Measurements from ENCODE around the gene PIP5K1B.

The PIP5K1B gene

DNA sequence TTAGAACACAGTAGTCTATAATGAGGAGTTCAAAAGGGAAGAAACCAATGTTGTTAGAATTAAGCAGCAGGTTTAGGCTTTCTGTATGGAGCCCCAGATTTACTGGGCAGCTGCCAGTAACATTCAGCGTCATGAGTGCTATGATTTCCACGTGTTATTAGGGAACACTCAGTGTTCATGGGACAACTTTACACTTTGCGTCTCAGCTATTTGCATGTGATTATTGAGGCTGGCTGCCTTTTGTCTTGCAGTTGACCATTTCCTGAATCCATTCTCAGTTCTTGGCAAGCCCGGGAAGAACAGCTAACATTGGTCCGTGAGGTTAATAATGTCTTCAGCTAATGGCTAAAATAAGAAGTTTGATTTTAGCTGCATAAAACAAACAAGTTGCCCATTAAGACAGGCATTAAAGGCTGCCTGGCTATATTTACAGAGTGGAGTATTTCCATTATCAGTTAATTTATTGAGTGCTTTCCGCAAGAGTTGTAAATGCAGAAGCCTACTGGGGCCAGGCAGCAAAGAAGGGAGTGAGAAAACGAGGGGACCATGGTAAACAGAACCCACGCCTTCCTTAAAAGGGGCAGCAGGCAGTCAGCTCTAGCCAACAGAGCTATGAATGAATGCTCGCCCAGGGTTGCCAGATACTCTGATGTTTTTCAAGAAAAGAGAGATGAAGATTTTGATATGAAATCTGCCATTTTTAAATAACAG is 120.9 kb downstream of the PIP5K1B start:
- H3K9ac ChIP-seq (ENCODE audit: insufficient read length, low read depth): no peak overlapping the region
- H3K27me3 ChIP-seq (ENCODE audit: insufficient read depth, insufficient read length): no peaks in the 10 kb centered on the region
- H3K9me3 ChIP-seq (ENCODE audit: insufficient read depth, low read length): no peaks in the 10 kb centered on the region
- no peak overlapping the region for H3K4me3 ChIP-seq (ENCODE audit: insufficient read length, low read depth)
- peaks cover 5% of the 10 kb centered on the region for H3K4me1 ChIP-seq (ENCODE audit: insufficient read depth, insufficient read length)
- no peaks in the 10 kb centered on the region for H3K36me3 ChIP-seq (ENCODE audit: insufficient read depth, insufficient read length, low read length)
- TF ChIP-seq SUZ12 (IDR thresholded peaks at IDR 0.05; ENCODE audit: extremely low read depth, insufficient read depth, insufficient read length) (no peak), YY1 (IDR thresholded peaks at IDR 0.05; ENCODE audit: insufficient read depth, insufficient read length) (no peak), ZNF274 (IDR thresholded peaks at IDR 0.05; ENCODE audit: low read depth, low read length) (no peak)
- DNase-seq (ENCODE audit: low read depth, low spot score): peak; percentile 30

DNA sequence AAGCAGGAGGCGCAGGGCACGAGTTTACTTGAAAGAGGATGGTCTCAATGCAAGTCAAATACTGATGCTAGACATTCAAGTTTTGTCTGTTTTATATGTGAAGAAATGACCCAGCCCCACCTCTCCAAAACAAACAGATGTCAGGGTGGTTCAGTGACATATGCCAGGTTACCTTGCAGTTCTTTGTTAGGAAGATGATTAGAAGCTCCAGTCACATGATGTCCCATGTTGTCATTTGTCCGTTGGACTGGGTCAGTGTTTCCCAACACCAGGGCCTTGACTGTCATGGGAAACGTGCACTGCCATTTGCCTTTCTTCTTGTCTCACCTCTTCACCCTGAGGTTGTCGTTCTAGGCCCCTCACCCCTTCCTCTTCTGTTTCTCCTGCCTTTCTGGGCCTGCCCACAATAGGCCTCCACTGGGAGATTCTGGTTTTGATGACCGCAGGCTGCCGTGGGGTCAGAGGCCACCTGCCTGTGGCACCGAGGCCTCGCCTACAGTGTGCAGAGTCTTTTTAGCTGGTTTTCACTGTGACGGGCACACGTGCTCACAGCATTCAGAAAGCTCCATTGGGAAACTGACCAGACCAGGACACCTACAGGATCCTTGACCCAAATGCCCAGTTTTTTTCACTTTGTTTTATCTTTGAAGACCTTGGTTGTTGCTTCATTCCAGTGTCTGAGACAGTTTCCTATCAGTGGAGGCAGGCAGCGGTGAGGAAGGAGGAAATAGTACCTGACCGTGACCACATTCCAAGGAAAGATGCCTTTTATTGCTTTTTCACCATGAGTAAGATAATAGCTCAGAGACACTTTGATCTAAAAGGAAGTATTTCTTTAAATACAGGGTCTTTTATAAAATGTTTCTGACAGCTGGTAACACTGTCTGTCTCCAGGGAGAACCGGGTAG is 123.1 kb downstream of the PIP5K1B start:
- no peak overlapping the region for H3K9ac ChIP-seq (ENCODE audit: insufficient read length, low read depth)
- H3K36me3 ChIP-seq (ENCODE audit: insufficient read depth, insufficient read length, low read length): no peaks in the 10 kb centered on the region
- H3K27me3 ChIP-seq (ENCODE audit: insufficient read depth, insufficient read length): no peaks in the 10 kb centered on the region
- TF ChIP-seq SUZ12 (IDR thresholded peaks at IDR 0.05; ENCODE audit: extremely low read depth, insufficient read depth, insufficient read length): no peak
- no peak for TF ChIP-seq ZNF274 (IDR thresholded peaks at IDR 0.05; ENCODE audit: low read depth, low read length)
- no peak for TF ChIP-seq YY1 (IDR thresholded peaks at IDR 0.05; ENCODE audit: insufficient read depth, insufficient read length)
- DNase-seq (ENCODE audit: low read depth, low spot score): no peak
- peaks cover 5% of the 10 kb centered on the region for H3K4me1 ChIP-seq (ENCODE audit: insufficient read depth, insufficient read length)
- H3K4me3 ChIP-seq (ENCODE audit: insufficient read length, low read depth): no peak overlapping the region
- H3K9me3 ChIP-seq (ENCODE audit: insufficient read depth, low read length): no peaks in the 10 kb centered on the region

DNA sequence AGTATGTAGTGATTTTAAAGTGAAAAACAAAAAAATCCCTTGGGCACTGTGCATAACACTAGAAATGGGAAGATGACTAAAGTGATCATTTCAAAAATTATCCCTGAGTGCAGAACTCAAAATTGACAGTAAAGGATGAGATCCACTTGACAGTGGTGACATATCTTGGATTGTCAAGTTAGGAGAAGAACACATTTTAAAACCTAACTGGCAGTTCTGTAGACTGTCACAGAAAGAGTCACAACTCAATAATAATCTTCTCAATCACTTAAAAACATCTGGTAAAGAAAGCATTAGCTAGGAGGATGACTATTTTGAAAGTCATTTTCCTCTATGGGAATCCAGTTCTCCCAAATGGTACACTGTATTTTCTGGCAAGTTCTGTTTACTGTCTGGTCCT is 127.1 kb downstream of the PIP5K1B start:
- Histone ChIP-seq H3K9me3 (ENCODE audit: insufficient read depth, low read length) (no peaks in the 10 kb centered on the region), H3K9ac (ENCODE audit: insufficient read length, low read depth) (no peak overlapping the region), H3K4me1 (ENCODE audit: insufficient read depth, insufficient read length) (no peaks in the 10 kb centered on the region), H3K4me3 (ENCODE audit: insufficient read length, low read depth) (no peak overlapping the region), H3K27me3 (ENCODE audit: insufficient read depth, insufficient read length) (no peaks in the 10 kb centered on the region), H3K36me3 (ENCODE audit: insufficient read depth, insufficient read length, low read length) (no peaks in the 10 kb centered on the region)
- no peak for TF ChIP-seq YY1 (IDR thresholded peaks at IDR 0.05; ENCODE audit: insufficient read depth, insufficient read length)
- TF ChIP-seq ZNF274 (IDR thresholded peaks at IDR 0.05; ENCODE audit: low read depth, low read length): no peak
- no peak for TF ChIP-seq SUZ12 (IDR thresholded peaks at IDR 0.05; ENCODE audit: extremely low read depth, insufficient read depth, insufficient read length)
- DNase-seq (ENCODE audit: low read depth, low spot score): no peak

DNA sequence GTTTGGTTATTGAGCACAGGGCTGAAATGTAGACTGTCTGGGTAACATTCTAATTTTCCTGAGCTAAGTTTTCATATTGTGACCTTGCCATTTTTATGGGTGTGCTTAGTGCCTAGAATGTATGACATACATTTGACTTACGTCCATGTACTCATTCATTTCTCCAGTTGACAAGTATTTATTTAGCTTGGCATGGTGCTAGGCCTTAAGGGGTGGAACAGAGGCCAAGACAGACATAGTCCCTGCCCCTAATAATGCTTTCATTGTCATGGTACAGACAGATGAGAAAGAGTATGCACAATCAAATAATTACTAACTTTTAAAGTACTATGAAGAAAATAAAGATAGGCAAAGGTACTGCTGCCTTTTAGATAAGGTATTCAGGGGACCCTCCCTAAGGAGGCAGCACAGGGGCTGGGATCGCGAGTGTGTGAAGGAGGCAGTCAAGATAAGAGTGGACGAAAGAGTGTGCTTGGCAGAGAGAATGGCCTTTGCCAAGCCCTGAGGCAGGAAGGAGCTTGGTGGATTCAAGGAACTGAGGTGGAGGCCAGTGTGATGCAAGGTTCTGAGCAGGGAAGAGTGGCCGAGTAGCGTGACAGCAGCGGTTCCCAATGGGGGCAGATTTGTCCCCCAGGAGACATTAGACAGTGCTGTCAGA is 128.0 kb downstream of the PIP5K1B start:
- Histone ChIP-seq H3K4me1 (ENCODE audit: insufficient read depth, insufficient read length) (no peaks in the 10 kb centered on the region), H3K27me3 (ENCODE audit: insufficient read depth, insufficient read length) (no peaks in the 10 kb centered on the region), H3K9me3 (ENCODE audit: insufficient read depth, low read length) (no peaks in the 10 kb centered on the region), H3K36me3 (ENCODE audit: insufficient read depth, insufficient read length, low read length) (no peaks in the 10 kb centered on the region), H3K4me3 (ENCODE audit: insufficient read length, low read depth) (no peak overlapping the region), H3K9ac (ENCODE audit: insufficient read length, low read depth) (no peak overlapping the region)
- no peak for DNase-seq (ENCODE audit: low read depth, low spot score)
- TF ChIP-seq YY1 (IDR thresholded peaks at IDR 0.05; ENCODE audit: insufficient read depth, insufficient read length): no peak
- TF ChIP-seq ZNF274 (IDR thresholded peaks at IDR 0.05; ENCODE audit: low read depth, low read length): no peak
- no peak for TF ChIP-seq SUZ12 (IDR thresholded peaks at IDR 0.05; ENCODE audit: extremely low read depth, insufficient read depth, insufficient read length)

DNA sequence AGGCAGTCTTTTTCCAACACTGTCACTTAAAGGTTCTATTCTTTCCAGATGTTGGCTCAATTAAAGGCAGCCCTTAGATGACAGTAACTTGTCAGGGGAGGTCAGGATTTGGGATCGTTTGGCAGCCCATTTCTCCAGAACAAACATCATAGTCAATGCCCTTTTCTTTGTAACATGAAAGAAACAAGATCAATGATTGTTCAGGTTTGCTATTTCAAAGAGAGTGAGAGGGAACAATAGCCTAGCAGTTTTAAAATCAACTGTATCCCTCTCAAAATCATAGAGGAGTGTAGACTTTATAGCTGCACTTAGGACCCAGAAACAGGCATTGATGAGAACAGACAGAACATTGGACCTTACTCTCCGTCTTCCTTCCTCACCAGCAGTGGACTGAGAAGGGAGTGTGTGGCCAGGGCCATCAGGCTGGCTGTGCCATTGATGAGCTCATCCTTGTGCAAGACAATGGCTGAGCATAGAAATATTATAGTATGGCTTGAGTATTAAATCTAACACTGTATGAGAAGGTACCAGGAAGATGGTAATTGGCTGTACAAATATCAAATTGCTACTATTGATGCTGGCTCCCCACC is 130.0 kb downstream of the PIP5K1B start:
- no peaks in the 10 kb centered on the region for H3K4me1 ChIP-seq (ENCODE audit: insufficient read depth, insufficient read length)
- no peak for DNase-seq (ENCODE audit: low read depth, low spot score)
- no peak overlapping the region for H3K4me3 ChIP-seq (ENCODE audit: insufficient read length, low read depth)
- H3K27me3 ChIP-seq (ENCODE audit: insufficient read depth, insufficient read length): no peaks in the 10 kb centered on the region
- H3K36me3 ChIP-seq (ENCODE audit: insufficient read depth, insufficient read length, low read length): no peaks in the 10 kb centered on the region
- no peaks in the 10 kb centered on the region for H3K9me3 ChIP-seq (ENCODE audit: insufficient read depth, low read length)
- TF ChIP-seq ZNF274 (IDR thresholded peaks at IDR 0.05; ENCODE audit: low read depth, low read length) (no peak), YY1 (IDR thresholded peaks at IDR 0.05; ENCODE audit: insufficient read depth, insufficient read length) (no peak), SUZ12 (IDR thresholded peaks at IDR 0.05; ENCODE audit: extremely low read depth, insufficient read depth, insufficient read length) (no peak)
- H3K9ac ChIP-seq (ENCODE audit: insufficient read length, low read depth): no peak overlapping the region

DNA sequence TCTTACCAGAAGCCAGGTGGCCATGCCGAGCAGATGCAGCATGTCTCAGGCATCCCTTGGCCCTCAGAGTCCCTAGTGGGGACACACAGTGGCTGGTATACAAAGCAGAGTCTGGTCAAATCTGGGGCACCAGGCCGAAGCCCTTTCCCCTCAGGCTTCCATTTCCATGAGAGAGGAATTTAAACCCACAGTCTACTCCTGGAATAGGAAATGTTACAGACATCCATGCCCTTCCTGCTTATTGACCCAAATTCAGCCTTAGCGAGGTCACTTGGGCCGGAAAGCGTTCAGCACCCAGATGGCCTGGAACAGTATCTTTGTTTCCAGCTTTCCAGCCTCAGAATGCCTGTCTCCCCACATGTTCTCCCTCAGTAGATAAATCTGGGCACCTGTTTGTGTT is 131.7 kb downstream of the PIP5K1B start:
- TF ChIP-seq SUZ12 (IDR thresholded peaks at IDR 0.05; ENCODE audit: extremely low read depth, insufficient read depth, insufficient read length) (no peak), YY1 (IDR thresholded peaks at IDR 0.05; ENCODE audit: insufficient read depth, insufficient read length) (no peak), ZNF274 (IDR thresholded peaks at IDR 0.05; ENCODE audit: low read depth, low read length) (no peak)
- DNase-seq (ENCODE audit: low read depth, low spot score): no peak
- H3K4me1 ChIP-seq (ENCODE audit: insufficient read depth, insufficient read length): no peaks in the 10 kb centered on the region
- no peak overlapping the region for H3K9ac ChIP-seq (ENCODE audit: insufficient read length, low read depth)
- no peak overlapping the region for H3K4me3 ChIP-seq (ENCODE audit: insufficient read length, low read depth)
- no peaks in the 10 kb centered on the region for H3K27me3 ChIP-seq (ENCODE audit: insufficient read depth, insufficient read length)
- H3K36me3 ChIP-seq (ENCODE audit: insufficient read depth, insufficient read length, low read length): no peaks in the 10 kb centered on the region
- H3K9me3 ChIP-seq (ENCODE audit: insufficient read depth, low read length): no peaks in the 10 kb centered on the region

All from NT2/D1 (cell line).